ENCODE measurements around the gene LGALS7.
"Not testable (repeated sequence)": the region's sequence is repeated elsewhere in the genome, so short reads cannot be mapped to it uniquely, and the experiment has no call there.

DNA sequence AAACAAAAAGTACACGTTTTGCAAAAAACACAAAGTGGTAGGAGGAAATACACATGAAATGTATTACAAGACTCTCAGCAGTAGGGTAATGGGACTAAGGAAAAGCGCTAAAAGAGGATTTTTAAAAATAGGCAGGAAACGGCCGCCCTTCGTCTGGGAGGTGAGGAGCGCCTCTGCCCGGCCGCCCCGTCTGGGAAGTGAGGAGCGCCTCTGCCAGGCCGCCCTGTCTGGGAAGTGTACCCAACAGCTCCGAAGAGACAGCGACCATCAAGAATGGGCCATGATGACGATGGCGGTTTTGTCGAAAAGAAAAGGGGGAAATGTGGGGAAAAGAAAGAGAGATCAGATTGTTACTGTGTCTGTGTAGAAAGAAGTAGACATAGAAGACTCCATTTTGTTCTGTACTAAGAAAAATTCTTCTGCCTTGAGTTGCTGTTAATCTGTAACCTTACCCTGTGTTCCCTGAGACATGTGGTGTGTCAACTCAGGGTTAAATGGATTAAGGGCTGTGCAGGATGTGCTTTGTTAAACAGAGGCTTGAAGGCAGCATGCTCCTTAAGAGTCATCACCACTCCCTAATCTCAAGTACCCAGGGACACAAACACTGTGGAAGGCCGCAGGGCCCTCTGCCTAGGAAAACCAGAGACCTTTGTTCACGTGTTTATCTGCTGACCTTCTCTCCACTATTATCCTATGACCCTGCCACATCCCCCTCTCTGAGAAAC, 34.2 kb upstream of the LGALS7 start:
- TF ChIP-seq POLR2A (IDR thresholded peaks at IDR 0.05; ENCODE audit: low read depth, low read length); MXI1 (IDR thresholded peaks at IDR 0.05; ENCODE audit: borderline replicate concordance, low read depth, low read length); MAZ (IDR thresholded peaks at IDR 0.05; ENCODE audit: borderline replicate concordance, low read depth, low read length): not testable (repeated sequence)
- TF ChIP-seq, protein P1, sequence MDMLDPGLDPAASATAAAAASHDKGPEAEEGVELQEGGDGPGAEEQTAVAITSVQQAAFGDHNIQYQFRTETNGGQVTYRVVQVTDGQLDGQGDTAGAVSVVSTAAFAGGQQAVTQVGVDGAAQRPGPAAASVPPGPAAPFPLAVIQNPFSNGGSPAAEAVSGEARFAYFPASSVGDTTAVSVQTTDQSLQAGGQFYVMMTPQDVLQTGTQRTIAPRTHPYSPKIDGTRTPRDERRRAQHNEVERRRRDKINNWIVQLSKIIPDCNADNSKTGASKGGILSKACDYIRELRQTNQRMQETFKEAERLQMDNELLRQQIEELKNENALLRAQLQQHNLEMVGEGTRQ (IDR thresholded peaks at IDR 0.05; ENCODE audit: low read depth, low read length): not testable (repeated sequence)
- TF ChIP-seq, protein P2, sequence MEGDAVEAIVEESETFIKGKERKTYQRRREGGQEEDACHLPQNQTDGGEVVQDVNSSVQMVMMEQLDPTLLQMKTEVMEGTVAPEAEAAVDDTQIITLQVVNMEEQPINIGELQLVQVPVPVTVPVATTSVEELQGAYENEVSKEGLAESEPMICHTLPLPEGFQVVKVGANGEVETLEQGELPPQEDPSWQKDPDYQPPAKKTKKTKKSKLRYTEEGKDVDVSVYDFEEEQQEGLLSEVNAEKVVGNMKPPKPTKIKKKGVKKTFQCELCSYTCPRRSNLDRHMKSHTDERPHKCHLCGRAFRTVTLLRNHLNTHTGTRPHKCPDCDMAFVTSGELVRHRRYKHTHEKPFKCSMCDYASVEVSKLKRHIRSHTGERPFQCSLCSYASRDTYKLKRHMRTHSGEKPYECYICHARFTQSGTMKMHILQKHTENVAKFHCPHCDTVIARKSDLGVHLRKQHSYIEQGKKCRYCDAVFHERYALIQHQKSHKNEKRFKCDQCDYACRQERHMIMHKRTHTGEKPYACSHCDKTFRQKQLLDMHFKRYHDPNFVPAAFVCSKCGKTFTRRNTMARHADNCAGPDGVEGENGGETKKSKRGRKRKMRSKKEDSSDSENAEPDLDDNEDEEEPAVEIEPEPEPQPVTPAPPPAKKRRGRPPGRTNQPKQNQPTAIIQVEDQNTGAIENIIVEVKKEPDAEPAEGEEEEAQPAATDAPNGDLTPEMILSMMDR (conservative IDR thresholded peaks at IDR 0.05; ENCODE audit: low read depth, low read length): not testable (repeated sequence)
